KMS-11 (cell line): ENCODE results near the gene HAUS5.
"Not testable (repeated sequence)": the region's sequence is repeated elsewhere in the genome, so short reads cannot be mapped to it uniquely, and the experiment has no call there.

Experiments used
- H2AFZ ChIP-seq: fragments of 200-600 bp; sonication (generic); 2 replicates; pipeline ENCODE4 v1.6.1; 2016; ENCODE audit warnings: antibody characterized with exemption, mixed run types, low read depth
- H3K27ac ChIP-seq: fragments of 200-600 bp; sonication (generic); 2 replicates; pipeline ENCODE4 v1.6.1; 2016; ENCODE audit warnings: mild to moderate bottlenecking, mixed run types
- H3K27me3 ChIP-seq: fragments of 200-600 bp; sonication (generic); 2 replicates; pipeline ENCODE4 v1.6.1; 2017; ENCODE audit warnings: mild to moderate bottlenecking, low read depth, mixed run types, moderate library complexity; ENCODE audit not compliant: insufficient read depth
- H3K36me3 ChIP-seq: fragments of 200-600 bp; sonication (generic); 2 replicates; pipeline ENCODE4 v1.6.1; 2017; ENCODE audit warnings: mild to moderate bottlenecking, mixed run types; ENCODE audit not compliant: insufficient read depth
- H3K4me1 ChIP-seq: fragments of 200-600 bp; sonication (generic); 2 replicates; pipeline ENCODE4 v1.6.1; 2016; ENCODE audit warnings: mild to moderate bottlenecking, low read depth, mixed run types; ENCODE audit not compliant: poor library complexity, severe bottlenecking
- H3K4me2 ChIP-seq: fragments of 200-600 bp; sonication (generic); 2 replicates; pipeline ENCODE4 v1.7.0; 2016; ENCODE audit warnings: mild to moderate bottlenecking, mixed run types
- H3K4me3 ChIP-seq: fragments of 200-600 bp; sonication (generic); IDR thresholded peaks from 2 replicates; pipeline ENCODE4 v1.6.1; 2017; ENCODE audit warnings: low read depth, low read length, mixed read lengths; ENCODE audit not compliant: insufficient read depth
- H3K79me2 ChIP-seq: fragments of 200-600 bp; sonication (generic); 2 replicates; pipeline ENCODE4 v1.6.1; 2016; ENCODE audit warnings: low read depth, mixed run types; ENCODE audit not compliant: insufficient read depth
- H3K9ac ChIP-seq: fragments of 200-600 bp; sonication (generic); 2 replicates; pipeline ENCODE4 v1.6.1; 2016; ENCODE audit warnings: mild to moderate bottlenecking, mixed run types
- H4K20me1 ChIP-seq: fragments of 200-600 bp; sonication (generic); 2 replicates; pipeline ENCODE4 v1.6.1; 2016; ENCODE audit warnings: mild to moderate bottlenecking, mixed run types; ENCODE audit not compliant: insufficient read depth
- TF ChIP-seq, protein P1 (sequence below): fragments of 200-600 bp; sonication (generic); conservative IDR thresholded peaks from 2 replicates; pipeline ENCODE4 v1.6.1; 2017; ENCODE audit warnings: low read depth, mild to moderate bottlenecking, antibody characterized with exemption, low read length, moderate library complexity, mixed read lengths

The HAUS5 gene

DNA sequence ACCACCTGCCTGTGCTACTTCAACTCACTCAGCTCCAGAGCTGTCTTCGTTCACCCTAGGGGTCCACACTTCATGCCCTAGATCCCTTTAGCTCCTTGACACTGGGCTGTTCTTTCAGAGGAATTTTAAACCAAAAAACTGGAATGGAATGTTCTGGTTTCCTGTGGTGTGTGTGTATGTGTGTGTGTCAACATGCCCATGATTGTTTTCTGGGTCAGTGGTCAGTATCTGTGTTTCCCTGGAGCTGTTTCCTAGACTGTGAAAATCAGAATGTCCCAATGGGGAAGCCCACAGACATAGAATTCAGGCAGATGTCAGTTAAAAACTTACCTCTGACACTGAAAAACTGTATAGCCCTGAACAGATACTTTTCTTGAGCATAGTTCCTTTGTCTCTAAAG, 25.2 kb upstream of the HAUS5 start:
- no peak overlapping the region for H3K4me2 ChIP-seq
- H3K4me3 ChIP-seq: no peak overlapping the region
- H3K79me2 ChIP-seq: no peaks in the 10 kb centered on the region
- H4K20me1 ChIP-seq: no peaks in the 10 kb centered on the region
- no peaks in the 10 kb centered on the region for H3K4me1 ChIP-seq
- H2AFZ ChIP-seq: no peak overlapping the region
- peaks cover 32% of the 10 kb centered on the region; the same call in 1 of the 2 replicates for H3K27me3 ChIP-seq
- no peak overlapping the region for H3K27ac ChIP-seq
- TF ChIP-seq, protein P1, sequence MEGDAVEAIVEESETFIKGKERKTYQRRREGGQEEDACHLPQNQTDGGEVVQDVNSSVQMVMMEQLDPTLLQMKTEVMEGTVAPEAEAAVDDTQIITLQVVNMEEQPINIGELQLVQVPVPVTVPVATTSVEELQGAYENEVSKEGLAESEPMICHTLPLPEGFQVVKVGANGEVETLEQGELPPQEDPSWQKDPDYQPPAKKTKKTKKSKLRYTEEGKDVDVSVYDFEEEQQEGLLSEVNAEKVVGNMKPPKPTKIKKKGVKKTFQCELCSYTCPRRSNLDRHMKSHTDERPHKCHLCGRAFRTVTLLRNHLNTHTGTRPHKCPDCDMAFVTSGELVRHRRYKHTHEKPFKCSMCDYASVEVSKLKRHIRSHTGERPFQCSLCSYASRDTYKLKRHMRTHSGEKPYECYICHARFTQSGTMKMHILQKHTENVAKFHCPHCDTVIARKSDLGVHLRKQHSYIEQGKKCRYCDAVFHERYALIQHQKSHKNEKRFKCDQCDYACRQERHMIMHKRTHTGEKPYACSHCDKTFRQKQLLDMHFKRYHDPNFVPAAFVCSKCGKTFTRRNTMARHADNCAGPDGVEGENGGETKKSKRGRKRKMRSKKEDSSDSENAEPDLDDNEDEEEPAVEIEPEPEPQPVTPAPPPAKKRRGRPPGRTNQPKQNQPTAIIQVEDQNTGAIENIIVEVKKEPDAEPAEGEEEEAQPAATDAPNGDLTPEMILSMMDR: no peak
- H3K36me3 ChIP-seq: no peaks in the 10 kb centered on the region
- no peak overlapping the region for H3K9ac ChIP-seq

DNA sequence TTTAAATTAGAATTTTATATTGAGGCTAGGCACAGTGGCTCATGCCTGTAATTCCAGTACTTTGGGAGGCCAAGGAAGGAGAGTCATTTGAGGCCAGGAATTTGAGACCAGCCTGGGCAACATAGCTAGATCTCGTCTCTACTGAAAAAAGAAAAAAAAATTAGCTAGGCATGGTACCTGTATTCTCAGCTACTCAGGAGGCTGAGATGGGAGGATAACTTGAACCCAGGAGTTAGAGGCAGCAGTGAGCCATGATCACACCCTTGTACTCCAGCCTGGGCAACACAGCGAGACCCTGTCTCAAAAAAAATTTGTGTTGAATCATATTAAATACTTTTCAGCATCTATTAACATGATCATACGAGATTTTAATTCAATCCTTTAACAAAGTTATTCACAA, 21.7 kb upstream of the HAUS5 start:
- H3K27ac ChIP-seq: no peak overlapping the region
- peaks cover 12% of the 10 kb centered on the region; the same call in 1 of the 2 replicates for H3K27me3 ChIP-seq
- H3K4me2 ChIP-seq: no peak overlapping the region
- no peak overlapping the region for H2AFZ ChIP-seq
- TF ChIP-seq, protein P1: no peak
- H3K79me2 ChIP-seq: no peaks in the 10 kb centered on the region
- no peaks in the 10 kb centered on the region for H4K20me1 ChIP-seq
- no peaks in the 10 kb centered on the region for H3K36me3 ChIP-seq
- no peak overlapping the region for H3K9ac ChIP-seq
- H3K4me3 ChIP-seq: no peak overlapping the region
- H3K4me1 ChIP-seq: no peaks in the 10 kb centered on the region

GRCh38 chr19:35592226-35592625, 20.3 kb upstream of the HAUS5 start:
- H3K4me2 ChIP-seq: no peak overlapping the region
- no peak overlapping the region for H3K9ac ChIP-seq
- H3K27ac ChIP-seq: no peak overlapping the region
- H2AFZ ChIP-seq: no peak overlapping the region
- no peaks in the 10 kb centered on the region for H3K36me3 ChIP-seq
- TF ChIP-seq, protein P1: no peak
- H3K79me2 ChIP-seq: no peaks in the 10 kb centered on the region
- H3K4me1 ChIP-seq: no peaks in the 10 kb centered on the region
- H3K27me3 ChIP-seq: peaks cover 12% of the 10 kb centered on the region; the same call in 1 of the 2 replicates
- no peak overlapping the region for H3K4me3 ChIP-seq
- no peaks in the 10 kb centered on the region for H4K20me1 ChIP-seq

GRCh38 chr19:35595026-35595425, 17.5 kb upstream of the HAUS5 start:
- H3K27me3 ChIP-seq: peaks cover 21% of the 10 kb centered on the region; the same call in 1 of the 2 replicates
- not testable (repeated sequence) for H3K4me2 ChIP-seq, H3K36me3 ChIP-seq, H2AFZ ChIP-seq, H3K4me3 ChIP-seq, H3K27ac ChIP-seq, H3K79me2 ChIP-seq, H3K9ac ChIP-seq, H4K20me1 ChIP-seq, H3K4me1 ChIP-seq

- no peaks in the 10 kb centered on the region for H3K4me1 ChIP-seq
- TF ChIP-seq, protein P1: no peak
- H3K36me3 ChIP-seq: no peaks in the 10 kb centered on the region
- no peak overlapping the region for H3K9ac ChIP-seq
- H3K79me2 ChIP-seq: no peaks in the 10 kb centered on the region
- no peaks in the 10 kb centered on the region for H4K20me1 ChIP-seq
- H3K27me3 ChIP-seq: peaks cover 21% of the 10 kb centered on the region; the same call in 1 of the 2 replicates
- H3K27ac ChIP-seq: no peak overlapping the region
- no peak overlapping the region for H2AFZ ChIP-seq
- H3K4me3 ChIP-seq: no peak overlapping the region
- H3K4me2 ChIP-seq: no peak overlapping the region
Measured at GRCh38 chr19:35595928-35596327, 16.6 kb upstream of the HAUS5 start.
